ENCODE results near the gene CYBC1. TPM values are rescaled to one million over a fixed set of nuclear protein-coding genes. Genes with fewer than 3 reads are reported as not detected.
"Not testable (repeated sequence)": the region's sequence is repeated elsewhere in the genome, so short reads cannot be mapped to it uniquely, and the experiment has no call there.

CYBC1 gene
- total and polyA plus RNA-seq, 2 experiments from 2014 or later: 61.9 to 76.6 TPM

GRCh38 chr17:82463925-82464566 is 13.5 kb upstream of the CYBC1 start:
- 95% methylated on average over 7 of the region's 7 CpGs for WGBS (ENCODE audit: low lambda C conversion rate, missing lambda C conversion rate)
- Histone ChIP-seq H3K79me2 (peaks cover 22% of the 10 kb centered on the region), H3K4me3 (no peak overlapping the region), H3K4me1 (ENCODE audit: insufficient read depth) (peaks cover 14% of the 10 kb centered on the region), H3K9me2 (replicated peaks; ENCODE audit: insufficient read depth) (no peaks in the 10 kb centered on the region), H4K20me1 (ENCODE audit: insufficient read depth, poor library complexity, severe bottlenecking) (peaks cover 5% of the 10 kb centered on the region), H3K27ac (no peak overlapping the region), H3K4me2 (no peak overlapping the region), H3K36me3 (replicated peaks; ENCODE audit: insufficient read depth, low read depth) (no peaks in the 10 kb centered on the region), H3K9me3 (ENCODE audit: low read depth) (no peaks in the 10 kb centered on the region), H3K27me3 (no peaks in the 10 kb centered on the region), H2AFZ (no peak overlapping the region)
- no peak for DNase-seq (ENCODE audit: low spot score)
- TF ChIP-seq EZH2phosphoT487 (IDR thresholded peaks at IDR 0.05; ENCODE audit: low read depth, severe bottlenecking, unreplicated experiment): no peak
- TF ChIP-seq EZH2 (IDR thresholded peaks at IDR 0.05; ENCODE audit: borderline replicate concordance): no peak
- no peak for TF ChIP-seq CTCF (IDR thresholded peaks at IDR 0.05; ENCODE audit: poor library complexity)

- WGBS (ENCODE audit: low lambda C conversion rate, missing lambda C conversion rate): 89% methylated on average over 6 of the region's 6 CpGs
- Histone ChIP-seq H3K27me3 (no peaks in the 10 kb centered on the region), H4K20me1 (ENCODE audit: insufficient read depth, poor library complexity, severe bottlenecking) (peaks cover 5% of the 10 kb centered on the region), H3K4me2 (no peak overlapping the region), H3K79me2 (peaks cover 23% of the 10 kb centered on the region), H3K36me3 (replicated peaks; ENCODE audit: insufficient read depth, low read depth) (no peaks in the 10 kb centered on the region), H3K4me1 (ENCODE audit: insufficient read depth) (peaks cover 14% of the 10 kb centered on the region), H3K9me3 (ENCODE audit: low read depth) (no peaks in the 10 kb centered on the region), H2AFZ (no peak overlapping the region), H3K9me2 (replicated peaks; ENCODE audit: insufficient read depth) (no peaks in the 10 kb centered on the region), H3K27ac (no peak overlapping the region), H3K4me3 (no peak overlapping the region)
- DNase-seq (ENCODE audit: low spot score): no peak
- TF ChIP-seq CTCF (IDR thresholded peaks at IDR 0.05; ENCODE audit: poor library complexity) (no peak), EZH2 (IDR thresholded peaks at IDR 0.05; ENCODE audit: borderline replicate concordance) (no peak), EZH2phosphoT487 (IDR thresholded peaks at IDR 0.05; ENCODE audit: low read depth, severe bottlenecking, unreplicated experiment) (no peak)
These were observed 12.8 kb upstream of the CYBC1 start for GRCh38 chr17:82463391-82463790.

- Histone ChIP-seq H4K20me1 (ENCODE audit: insufficient read depth, poor library complexity, severe bottlenecking) (peaks cover 5% of the 10 kb centered on the region), H3K27ac (peak overlapping the region; percentile 85), H3K36me3 (replicated peaks; ENCODE audit: insufficient read depth, low read depth) (no peaks in the 10 kb centered on the region), H3K27me3 (no peaks in the 10 kb centered on the region), H3K9me3 (ENCODE audit: low read depth) (no peaks in the 10 kb centered on the region), H3K4me3 (no peak overlapping the region), H2AFZ (no peak overlapping the region), H3K79me2 (peaks cover 23% of the 10 kb centered on the region), H3K9me2 (replicated peaks; ENCODE audit: insufficient read depth) (no peaks in the 10 kb centered on the region), H3K4me2 (peak overlapping the region; percentile 41), H3K4me1 (ENCODE audit: insufficient read depth) (peaks cover 22% of the 10 kb centered on the region)
- DNase-seq (ENCODE audit: low spot score): peak; percentile 67
- TF ChIP-seq EZH2 (IDR thresholded peaks at IDR 0.05; ENCODE audit: borderline replicate concordance) (no peak), EZH2phosphoT487 (IDR thresholded peaks at IDR 0.05; ENCODE audit: low read depth, severe bottlenecking, unreplicated experiment) (no peak), CTCF (IDR thresholded peaks at IDR 0.05; ENCODE audit: poor library complexity) (no peak)
- WGBS (ENCODE audit: low lambda C conversion rate, missing lambda C conversion rate): 63% methylated on average over 10 of the region's 10 CpGs
These were observed 11.4 kb upstream of the CYBC1 start for GRCh38 chr17:82461827-82462524.

- not testable (repeated sequence) for H2AFZ ChIP-seq; H4K20me1 ChIP-seq (ENCODE audit: insufficient read depth, poor library complexity, severe bottlenecking); H3K9me2 ChIP-seq (replicated peaks; ENCODE audit: insufficient read depth); H3K27me3 ChIP-seq; H3K9me3 ChIP-seq (ENCODE audit: low read depth); H3K36me3 ChIP-seq (replicated peaks; ENCODE audit: insufficient read depth, low read depth); H3K4me3 ChIP-seq; DNase-seq (ENCODE audit: low spot score); H3K27ac ChIP-seq
- WGBS (ENCODE audit: low lambda C conversion rate, missing lambda C conversion rate): 97% methylated on average over 9 of the region's 9 CpGs
- Histone ChIP-seq H3K4me2 (peak overlapping the region; percentile 94), H3K4me1 (ENCODE audit: insufficient read depth) (peaks cover 22% of the 10 kb centered on the region), H3K79me2 (peaks cover 23% of the 10 kb centered on the region)
These were observed 9.4 kb upstream of the CYBC1 start for GRCh38 chr17:82459936-82460335.

All from hepatocyte (in vitro differentiated cells).